ENCODE measurements around the gene BNIP2.

The BNIP2 gene

DNA sequence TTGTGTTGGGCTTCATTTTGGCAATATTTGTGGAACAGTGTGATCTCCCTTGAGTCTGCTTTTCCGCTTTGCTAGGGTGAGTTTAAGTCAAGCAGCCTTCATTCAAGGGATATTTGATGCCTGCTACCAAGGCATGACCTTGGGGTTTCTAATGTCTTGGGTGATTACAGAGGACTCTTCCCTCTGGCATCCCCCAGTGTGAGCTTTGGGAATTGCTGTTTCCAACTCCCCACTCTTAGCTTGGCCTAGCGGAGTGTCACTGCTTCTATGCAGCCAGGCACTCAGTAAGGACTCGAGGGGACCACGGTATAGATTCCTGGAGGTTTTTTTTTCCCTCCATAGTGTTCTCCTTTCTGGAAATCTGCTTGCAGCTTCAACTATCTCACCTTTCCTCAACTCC lies 56.4 kb downstream of the BNIP2 start:
- no peak for TF ChIP-seq ZNF274 (IDR thresholded peaks at IDR 0.05; ENCODE audit: low read depth, low read length)
- no peak overlapping the region for H3K4me3 ChIP-seq (ENCODE audit: low read length)

DNA sequence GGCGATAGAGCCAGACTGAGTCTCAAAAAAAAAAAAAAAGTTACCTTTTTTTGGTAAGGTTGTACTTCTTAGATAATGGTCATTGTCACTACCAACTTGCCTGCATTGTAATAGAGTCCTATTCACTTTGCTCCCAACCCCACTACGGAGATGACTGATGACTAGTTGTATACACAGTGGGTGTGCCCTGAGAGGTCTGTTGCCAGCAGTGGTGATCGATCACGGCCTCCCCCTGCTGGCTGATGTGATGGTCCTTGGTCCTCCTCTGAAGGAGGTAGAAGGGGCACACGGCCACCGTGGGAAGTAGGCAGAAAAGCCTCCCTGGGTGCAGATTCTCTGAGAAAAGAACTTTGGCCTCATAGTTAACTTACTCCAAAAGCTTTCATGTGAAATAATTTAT lies 66.8 kb downstream of the BNIP2 start:
- H3K4me3 ChIP-seq (ENCODE audit: low read length): no peak overlapping the region
- TF ChIP-seq ZNF274 (IDR thresholded peaks at IDR 0.05; ENCODE audit: low read depth, low read length): no peak

GRCh38 chr15:59618406-59618805 lies 70.7 kb downstream of the BNIP2 start:
- no peak overlapping the region for H3K4me3 ChIP-seq (ENCODE audit: low read length)
- TF ChIP-seq ZNF274 (IDR thresholded peaks at IDR 0.05; ENCODE audit: low read depth, low read length): no peak

DNA sequence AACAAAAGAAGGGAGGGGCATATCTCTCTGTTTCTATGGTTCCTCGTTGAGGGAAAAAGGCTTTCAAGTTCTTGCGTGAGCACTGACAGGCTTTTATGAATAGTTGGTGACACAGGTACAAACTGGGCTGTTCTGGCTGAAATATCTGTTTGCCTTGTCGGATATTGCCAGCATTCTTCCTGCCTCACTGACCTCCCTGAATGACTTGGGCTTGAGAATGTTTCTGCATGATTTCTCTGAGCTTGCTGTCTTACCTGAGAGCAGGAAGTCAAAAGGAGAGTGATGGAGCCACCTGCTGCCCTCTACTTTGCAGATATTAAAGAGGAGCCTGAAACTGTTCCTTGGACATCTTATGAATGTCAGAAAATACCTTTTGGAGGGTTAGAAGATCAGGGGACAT lies 72.7 kb downstream of the BNIP2 start:
- H3K4me3 ChIP-seq (ENCODE audit: low read length): no peak overlapping the region
- no peak for TF ChIP-seq ZNF274 (IDR thresholded peaks at IDR 0.05; ENCODE audit: low read depth, low read length)

DNA sequence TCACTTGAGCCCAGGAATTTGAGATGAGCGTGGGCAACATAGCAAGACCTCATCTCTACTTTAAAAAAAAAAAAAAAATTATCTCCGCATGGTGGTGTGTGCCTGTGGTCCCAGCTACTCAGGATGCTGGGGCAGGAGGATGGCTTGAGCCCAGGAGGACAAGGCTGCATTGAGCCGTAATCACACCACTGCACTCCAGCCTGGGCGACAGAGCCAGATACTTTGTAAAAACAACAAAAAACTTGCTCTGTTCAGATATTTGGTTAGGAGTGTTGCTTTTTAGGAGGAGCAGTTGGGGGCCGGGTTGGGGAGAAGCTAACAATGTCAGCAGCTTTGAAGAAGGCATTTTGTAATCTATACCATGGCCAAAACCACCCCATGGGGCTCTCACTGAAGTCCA lies 73.5 kb downstream of the BNIP2 start:
- no peak overlapping the region for H3K4me3 ChIP-seq (ENCODE audit: low read length)
- no peak for TF ChIP-seq ZNF274 (IDR thresholded peaks at IDR 0.05; ENCODE audit: low read depth, low read length)

DNA sequence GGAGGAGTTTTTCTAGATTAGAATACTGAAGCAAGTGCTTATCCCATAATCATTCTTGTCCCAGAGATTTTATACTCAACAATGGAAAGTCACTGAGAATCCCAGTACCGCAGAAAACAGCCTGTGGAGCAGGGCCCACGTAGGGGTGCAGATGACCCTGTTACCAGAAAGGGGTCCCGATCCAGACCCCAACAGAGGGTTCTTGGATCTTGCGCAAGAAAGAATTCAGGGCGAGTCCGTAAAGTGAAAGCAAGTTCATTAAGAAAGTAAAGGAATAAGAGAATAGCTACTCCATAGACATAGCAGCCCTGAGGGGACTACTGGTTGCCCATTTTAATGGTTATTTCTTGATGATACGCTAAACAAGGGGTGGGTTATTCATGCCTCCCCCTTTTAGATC lies 75.0 kb downstream of the BNIP2 start:
- no peak for TF ChIP-seq ZNF274 (IDR thresholded peaks at IDR 0.05; ENCODE audit: low read depth, low read length)
- H3K4me3 ChIP-seq (ENCODE audit: low read length): no peak overlapping the region

DNA sequence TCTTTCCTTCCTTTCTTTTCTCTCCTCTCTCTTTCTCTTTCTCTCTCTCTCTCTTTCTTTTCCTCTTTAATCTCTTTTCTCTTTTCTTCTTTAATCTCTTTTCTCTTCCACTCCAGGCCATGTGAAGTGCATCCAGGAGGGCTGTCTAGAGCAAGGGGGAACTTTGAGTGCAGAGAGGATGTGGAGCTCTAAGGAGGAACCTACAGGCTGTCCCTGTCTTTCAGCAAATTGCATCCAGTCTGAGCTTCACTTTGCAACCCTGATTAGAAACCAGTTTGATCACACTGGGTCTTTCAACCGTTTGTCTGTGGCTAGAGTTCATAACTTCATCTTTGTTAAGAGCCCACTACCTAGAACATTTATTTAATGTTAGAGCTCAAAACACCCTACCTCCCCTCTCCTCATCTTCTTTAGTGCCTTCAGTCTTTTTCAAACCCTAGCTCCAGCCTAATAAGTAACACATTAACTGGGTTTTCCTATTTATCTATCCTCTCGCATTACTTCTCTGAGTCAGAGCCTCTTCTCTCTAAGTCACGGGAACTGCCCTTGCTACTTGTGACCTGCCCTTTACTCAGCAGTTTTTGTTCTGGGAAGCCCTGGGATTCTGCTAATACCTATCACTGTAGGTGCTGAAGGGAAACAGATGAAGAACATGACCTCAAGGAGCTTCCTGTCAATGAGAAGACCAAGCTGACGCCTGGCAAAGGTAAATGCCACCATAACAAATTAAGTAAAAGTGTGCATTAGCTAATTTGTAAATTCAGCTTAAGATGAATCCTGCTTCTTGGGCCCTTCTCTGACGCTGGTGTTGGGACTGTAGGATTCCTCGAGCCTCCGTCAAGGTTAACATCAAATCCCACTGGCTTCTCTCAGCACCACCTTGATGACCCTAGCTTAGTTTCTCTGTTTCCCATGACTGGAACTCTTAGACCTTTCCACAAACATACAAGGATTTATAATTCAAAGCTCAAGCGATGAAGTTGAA lies 77.6 kb downstream of the BNIP2 start, which contains the start of gene GCNT3:
Gene GCNT3, plus strand, starts transcription at position 508 of the 985 bp plus-strand sequence. CDS start 6,456 bp downstream, outside the sequence.
- no peak within 1 kb of the TSS for H3K4me3 ChIP-seq (ENCODE audit: low read length)

GRCh38 chr15:59609730-59610712 lies 79.1 kb downstream of the BNIP2 start:
- no peak for TF ChIP-seq ZNF274 (IDR thresholded peaks at IDR 0.05; ENCODE audit: low read depth, low read length)
- H3K4me3 ChIP-seq (ENCODE audit: low read length): no peak overlapping the region

More for the DNA sequence above, 77.6 kb downstream of the BNIP2 start, which contains the start of gene GCNT3:
- TF ChIP-seq ZNF274 (IDR thresholded peaks at IDR 0.05; ENCODE audit: low read depth, low read length): no peak
